HTR-8/SVneo (cell line): Measurements from ENCODE around the gene EFNA5.

ENCODE experiments used
- DNase-seq: peaks from one replicate; pipeline ENCODE4 v3.0.0; 2011; ENCODE audit warnings: low spot score, mixed read lengths; ENCODE audit not compliant: insufficient read length
- FAIRE-seq: peaks from 2 replicates; lab custom pipeline; 2011; peaks lifted over from hg19 to GRCh38; lab: Jason Lieb, UNC

Gene EFNA5

DNA sequence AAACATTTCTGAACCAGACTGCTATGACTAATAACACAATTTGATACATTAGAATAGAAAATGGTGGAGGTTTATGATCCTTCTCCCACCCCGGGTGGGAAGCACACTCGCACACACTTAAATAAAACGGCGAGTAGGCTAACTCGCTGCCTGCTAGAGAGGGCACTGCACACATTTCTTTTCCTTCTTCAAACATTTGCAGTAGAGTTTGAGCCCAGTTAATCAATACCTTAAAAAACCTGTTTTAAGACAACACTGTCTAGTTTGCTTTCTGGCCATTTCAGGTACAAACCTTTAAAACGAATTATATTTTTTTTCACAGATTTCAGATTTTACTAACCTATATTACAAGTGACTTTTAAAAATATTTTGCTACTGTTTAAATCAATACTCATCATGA lies 63.5 kb downstream of the EFNA5 start:
- FAIRE-seq (no peak), DNase-seq (no peak)

DNA sequence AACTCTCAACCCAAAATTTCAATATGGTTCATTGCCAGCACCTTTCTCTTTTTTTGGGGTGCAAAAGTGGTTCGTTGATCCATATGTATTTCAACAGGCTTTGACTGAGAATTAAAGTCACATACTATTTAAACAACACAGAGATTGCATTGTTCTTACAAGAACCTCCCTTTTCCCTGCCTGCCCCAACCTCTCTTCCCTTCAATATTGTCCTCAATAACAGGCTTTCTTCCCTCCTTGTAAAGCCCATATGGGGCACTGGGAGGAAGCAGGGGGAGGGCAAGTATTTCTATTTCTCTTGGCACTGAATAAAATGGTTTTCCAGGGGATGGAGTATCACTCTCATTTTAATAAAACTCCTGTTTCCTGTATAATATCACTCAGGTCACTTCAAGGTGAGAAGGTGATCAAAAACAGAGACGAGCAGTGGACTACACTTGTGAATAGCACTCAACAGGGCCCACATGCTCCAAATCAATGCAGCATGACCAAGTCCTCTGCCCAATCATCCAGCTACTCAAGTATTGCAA lies 65.1 kb downstream of the EFNA5 start:
- FAIRE-seq (no peak), DNase-seq (no peak)

DNA sequence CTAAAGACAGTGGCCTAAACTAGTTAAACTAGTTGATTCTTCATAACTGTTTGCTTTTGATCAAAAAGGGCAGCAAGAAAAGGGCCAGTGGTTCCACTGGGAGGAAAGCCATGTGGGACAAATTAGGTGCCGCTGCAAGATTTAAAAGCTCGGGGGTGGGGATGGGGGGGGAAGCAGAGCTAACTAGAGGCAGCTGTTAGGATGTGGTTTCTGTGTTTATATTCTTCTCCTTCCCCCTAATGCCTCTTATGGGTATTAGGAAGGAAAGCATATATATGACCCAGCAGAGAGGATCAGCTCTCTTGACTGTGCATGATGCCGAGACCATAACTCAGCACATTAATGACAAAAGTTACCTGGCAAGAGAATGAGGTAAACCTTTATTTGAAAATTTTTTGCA lies 65.7 kb downstream of the EFNA5 start:
- FAIRE-seq, result no peak
- DNase-seq, result no peak

DNA sequence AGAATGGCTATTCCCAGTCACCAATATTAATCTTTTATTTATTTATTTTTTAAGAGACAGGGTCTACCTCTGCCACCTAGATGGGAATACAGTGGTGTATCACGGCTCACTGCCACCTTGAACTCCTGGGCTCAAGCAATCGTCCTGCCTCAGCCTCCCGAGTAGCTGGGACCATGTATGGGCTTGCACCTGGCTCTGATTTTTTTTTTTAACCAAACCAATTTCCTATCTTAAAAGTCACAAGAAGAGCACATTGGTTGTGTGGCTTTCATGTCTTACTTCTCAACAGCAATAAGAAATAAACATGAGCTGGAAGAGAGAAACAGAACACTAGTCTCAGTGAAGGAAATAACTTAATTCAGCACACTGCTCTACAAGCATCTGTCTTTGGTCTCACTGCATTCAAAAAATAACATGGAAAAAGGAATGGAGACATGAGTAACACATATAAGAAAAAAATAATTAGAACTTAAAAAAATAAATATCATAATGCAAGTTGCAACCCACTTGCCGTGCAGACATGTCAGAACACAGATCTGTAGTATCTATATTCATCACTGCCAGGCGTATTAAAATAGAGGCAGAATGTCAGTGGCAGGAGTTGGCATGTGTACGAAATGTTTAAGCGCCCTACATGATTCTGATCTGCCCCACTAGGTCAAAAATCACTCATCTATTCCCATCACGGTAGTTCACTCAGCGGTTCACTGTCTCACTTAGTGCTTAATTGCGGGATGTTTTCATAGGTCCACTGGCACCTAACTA lies 66.4 kb downstream of the EFNA5 start:
- DNase-seq (no peak), FAIRE-seq (no peak)

DNA sequence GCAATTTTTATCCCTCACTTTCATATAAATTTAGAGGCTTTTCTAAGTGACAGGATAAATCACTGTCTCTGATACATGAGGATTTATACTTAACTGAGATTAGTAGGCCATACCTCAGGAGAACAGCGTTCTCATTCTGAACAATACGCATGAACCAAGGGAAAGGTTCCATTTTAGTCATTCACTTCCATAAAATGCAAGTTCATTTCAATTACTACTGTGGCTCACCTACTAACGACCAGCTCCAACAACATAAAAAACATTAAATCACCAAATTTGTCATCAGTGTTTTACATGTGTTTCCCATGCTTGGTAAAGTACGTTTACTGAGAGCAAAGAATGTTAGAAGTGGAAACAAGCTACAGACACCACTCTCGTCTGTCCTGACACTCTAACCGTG lies 67.4 kb downstream of the EFNA5 start:
- no peak for DNase-seq
- no peak for FAIRE-seq

DNA sequence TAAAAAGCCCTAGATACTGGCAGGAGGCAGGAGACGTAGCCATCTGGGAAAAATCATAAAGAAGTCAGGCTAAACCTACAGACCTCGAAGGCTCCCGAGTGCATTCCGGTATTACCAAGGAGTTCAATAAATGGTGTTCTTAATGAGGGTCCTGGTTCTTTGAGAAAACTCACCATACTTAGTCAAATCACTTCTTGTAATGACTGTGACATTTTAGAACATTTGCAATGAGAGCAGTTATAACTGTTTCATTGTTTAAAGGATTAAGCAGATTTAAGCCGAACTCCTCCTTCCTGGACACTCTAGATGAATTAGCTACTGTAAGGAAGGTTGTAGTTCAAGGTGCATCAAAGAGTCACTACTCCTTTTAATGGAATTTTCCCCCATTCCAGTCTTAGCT lies 67.8 kb downstream of the EFNA5 start:
- DNase-seq, result no peak
- no peak for FAIRE-seq

DNA sequence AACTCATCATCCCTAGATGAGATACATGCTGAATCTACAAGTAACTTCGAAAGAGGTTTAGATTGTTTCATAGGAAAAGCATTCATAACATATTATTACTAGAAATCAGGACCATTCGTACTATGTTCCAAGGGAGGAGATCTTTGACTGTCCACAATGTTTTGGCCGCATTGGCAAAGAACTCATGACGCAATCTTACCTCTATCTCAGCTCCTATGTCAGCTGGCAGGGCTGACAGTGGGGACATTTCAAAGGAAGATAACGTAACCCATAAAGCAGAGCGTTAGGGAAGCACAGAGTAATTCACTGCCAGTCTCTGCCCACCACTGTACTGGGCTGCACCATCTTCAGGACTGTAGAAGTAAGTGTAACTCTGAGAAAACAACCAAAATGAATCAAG lies 69.7 kb downstream of the EFNA5 start:
- FAIRE-seq, result no peak
- DNase-seq, result no peak

DNA sequence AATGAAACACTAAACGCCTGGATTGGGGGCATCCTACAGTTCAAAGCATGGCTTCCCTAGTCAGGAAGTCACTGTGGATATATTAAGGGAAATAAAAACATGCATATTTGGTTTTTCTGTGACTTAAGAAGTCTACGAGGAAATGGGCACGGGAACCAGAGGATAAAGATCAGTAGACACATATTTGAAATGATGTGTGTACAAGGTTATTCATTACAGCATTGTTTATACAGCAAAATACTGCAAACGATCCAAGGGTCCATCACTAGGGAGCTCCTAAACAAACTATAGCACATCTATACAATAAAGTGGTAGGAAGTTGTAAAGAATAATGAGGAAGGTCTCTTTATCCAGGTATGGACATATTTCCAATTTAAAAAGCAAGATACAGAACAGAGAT lies 71.8 kb downstream of the EFNA5 start:
- no peak for FAIRE-seq
- DNase-seq, result no peak

DNA sequence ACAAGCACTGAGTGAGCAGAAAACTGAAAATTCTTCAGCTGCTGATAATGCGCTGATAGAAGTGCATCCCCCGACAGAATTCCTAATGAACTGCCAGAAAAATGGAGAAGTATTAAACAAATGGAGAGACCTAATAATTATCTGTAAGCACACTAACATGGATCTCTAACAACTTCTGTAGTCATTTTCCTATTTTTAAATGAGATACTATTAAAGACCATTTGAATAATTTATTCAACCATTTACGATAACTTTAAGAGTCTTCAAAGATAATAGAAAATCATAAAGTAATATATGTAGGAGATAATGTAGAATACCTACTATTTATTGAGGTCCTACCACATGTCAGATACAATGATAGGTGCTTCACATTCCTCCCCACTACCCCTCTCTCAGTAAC lies 72.9 kb downstream of the EFNA5 start:
- FAIRE-seq, result no peak
- DNase-seq, result no peak

DNA sequence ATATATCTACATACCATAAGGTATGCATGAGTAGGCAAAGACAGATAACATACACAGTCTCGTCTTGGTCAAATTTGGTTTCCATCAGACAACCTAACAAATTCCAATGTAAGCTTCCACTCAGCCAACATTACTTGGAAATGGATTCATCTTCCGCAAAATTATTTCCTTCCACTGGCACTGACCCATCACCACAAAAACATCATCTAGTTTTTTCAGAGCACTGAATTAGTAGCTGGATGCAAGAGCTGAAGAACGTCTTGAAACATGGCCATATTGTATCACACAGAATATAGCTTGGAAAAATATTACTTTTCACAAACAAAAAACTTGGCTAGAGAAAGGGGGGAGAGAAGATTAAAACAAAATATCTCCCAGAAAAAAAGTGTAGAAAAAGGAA lies 73.5 kb downstream of the EFNA5 start:
- FAIRE-seq (no peak), DNase-seq (no peak)

DNA sequence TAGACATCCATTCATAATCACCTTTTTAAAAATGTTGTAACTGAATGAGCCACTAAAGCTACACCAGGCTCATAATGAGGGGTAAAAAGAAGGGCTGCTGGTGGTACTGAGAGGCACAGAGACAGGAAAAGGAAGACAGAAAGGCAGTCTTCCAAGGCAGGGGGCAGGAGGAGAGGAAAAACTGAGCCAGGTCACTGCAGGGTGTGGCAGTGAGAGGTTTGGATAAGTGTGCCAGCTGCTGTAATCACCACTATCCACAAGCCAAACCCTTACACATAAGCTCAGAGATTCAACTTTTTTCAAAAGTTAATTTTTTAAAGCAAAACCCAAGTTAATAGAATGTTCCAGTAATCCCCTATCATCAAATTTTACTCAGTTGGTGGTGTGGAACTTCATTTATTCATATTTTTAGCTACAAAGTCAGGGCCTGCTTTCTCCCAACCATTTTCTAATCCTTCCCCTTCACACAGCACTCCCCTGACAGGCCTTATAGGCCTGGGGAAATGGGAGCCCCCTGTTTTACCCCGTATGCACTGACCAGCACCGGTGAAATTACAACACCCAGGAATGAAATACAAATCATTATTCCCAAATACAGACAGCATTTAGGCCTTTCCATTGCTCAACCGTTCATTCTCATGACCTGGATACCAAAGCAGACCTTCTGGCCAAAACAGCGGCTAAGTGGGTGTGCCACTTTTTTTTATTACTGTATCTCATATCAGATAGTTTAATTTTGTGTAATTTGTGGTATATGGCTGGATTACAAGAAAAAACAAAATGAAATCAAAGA lies 76.3 kb downstream of the EFNA5 start:
- no peak for FAIRE-seq

DNA sequence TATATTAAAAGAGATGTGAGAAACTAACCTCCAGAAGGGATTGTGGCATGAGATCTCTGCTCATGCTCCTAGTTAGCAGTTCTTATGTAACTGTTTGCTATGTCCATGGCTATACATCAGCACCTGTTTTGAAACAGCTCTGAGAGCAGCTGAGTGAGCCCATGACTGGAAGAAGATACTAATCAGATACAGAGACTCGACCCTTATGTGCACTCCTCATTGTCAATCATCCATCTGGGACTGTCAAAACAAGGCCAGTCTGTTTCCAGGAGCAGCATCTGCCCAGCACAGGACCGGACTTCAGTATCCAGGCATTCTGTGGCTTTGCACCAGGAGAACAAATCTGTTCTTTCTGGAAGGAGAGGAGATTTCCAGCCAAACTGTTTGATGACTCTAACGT lies 77.7 kb downstream of the EFNA5 start:
- DNase-seq (no peak), FAIRE-seq (peak; percentile 40)

More for the DNA sequence above, 76.3 kb downstream of the EFNA5 start:
- DNase-seq, result no peak

DNA sequence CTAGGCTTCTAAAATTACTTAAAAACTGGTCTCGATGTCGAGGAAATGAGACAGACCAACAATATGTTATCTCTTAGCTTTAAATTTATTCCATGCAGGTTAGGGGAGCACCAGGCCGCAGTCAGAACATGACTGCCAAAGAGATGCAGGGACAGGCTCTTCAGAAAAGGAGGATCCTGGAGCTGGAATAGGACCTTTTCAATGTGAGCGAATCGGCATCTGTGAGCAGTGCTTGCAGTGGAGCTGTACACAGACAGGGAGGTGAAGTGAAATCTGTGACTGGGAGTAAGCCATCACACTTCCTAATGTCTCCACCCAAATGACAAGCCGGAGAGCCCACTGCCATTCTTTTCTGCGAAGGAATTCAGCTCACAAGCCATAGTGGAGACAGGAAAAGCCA lies 78.2 kb downstream of the EFNA5 start:
- FAIRE-seq, result no peak
- DNase-seq, result no peak

DNA sequence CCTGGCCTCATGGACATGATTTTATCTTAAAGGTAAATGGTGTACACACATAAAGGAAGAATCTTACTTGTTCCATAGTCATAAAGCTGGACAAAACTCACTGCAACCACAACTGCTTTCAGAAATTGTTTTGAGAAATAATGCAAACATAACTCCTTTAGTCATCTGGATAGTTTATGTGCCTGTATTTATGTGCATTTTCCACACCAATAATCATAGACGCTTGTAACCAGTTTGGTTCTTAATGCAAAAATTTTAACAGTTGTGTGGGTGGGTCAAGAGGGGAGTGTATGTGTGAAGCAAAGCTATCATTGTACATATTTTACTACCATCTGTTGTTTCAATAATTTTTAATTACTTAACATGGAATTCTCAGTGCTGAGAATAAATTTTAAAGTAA lies 80.1 kb downstream of the EFNA5 start:
- FAIRE-seq (no peak), DNase-seq (no peak)

DNA sequence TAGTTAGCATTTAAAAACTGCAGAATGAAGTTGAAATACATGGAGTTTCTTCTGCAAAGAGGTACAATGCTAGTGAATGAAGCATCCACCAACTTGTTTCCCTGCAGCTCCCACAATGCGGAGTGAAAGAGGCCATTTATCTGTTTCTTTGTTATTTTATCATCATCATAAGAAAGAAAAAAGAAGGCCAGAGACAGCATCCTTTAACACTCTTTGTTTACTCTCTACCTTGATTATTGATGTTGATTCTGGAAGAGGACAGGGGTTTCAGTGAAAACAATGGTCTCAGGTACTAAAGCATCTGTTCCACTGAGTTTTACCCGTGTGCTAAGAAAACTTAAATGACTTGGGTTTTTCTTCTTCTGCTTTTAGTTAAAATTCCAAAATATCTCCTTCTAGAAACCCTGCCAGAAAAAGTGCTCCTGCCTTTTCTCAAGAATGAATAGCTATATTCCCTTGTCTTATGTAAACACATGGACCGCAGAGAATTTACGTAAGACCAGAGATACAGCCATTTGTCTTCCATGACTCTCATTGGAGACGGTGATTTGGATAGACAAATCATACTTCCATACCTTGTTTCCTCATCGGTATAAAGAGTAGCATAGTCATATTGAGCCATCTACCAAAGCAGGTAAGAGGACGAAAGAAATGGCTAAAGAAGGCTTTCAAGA lies 81.1 kb downstream of the EFNA5 start:
- DNase-seq, result no peak
- FAIRE-seq, result no peak

DNA sequence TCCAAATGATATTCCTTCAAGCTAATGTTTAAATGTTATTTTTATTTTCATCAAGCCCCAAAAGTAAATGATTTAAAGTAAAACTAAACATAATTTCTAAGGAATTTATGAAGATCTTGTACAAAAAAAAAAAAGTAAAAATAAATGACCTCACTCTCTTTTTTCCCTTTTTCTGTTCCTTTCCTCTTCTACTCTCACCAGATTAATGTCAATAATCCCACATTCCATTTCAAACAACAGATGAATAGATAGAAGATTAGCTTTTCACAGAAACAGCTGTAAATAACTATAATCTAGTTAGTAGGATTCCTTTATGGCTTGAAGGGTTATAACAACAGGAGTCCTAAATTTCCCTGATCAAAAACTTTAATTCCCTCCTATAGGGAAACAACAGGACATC lies 88.1 kb downstream of the EFNA5 start:
- DNase-seq (no peak), FAIRE-seq (no peak)

DNA sequence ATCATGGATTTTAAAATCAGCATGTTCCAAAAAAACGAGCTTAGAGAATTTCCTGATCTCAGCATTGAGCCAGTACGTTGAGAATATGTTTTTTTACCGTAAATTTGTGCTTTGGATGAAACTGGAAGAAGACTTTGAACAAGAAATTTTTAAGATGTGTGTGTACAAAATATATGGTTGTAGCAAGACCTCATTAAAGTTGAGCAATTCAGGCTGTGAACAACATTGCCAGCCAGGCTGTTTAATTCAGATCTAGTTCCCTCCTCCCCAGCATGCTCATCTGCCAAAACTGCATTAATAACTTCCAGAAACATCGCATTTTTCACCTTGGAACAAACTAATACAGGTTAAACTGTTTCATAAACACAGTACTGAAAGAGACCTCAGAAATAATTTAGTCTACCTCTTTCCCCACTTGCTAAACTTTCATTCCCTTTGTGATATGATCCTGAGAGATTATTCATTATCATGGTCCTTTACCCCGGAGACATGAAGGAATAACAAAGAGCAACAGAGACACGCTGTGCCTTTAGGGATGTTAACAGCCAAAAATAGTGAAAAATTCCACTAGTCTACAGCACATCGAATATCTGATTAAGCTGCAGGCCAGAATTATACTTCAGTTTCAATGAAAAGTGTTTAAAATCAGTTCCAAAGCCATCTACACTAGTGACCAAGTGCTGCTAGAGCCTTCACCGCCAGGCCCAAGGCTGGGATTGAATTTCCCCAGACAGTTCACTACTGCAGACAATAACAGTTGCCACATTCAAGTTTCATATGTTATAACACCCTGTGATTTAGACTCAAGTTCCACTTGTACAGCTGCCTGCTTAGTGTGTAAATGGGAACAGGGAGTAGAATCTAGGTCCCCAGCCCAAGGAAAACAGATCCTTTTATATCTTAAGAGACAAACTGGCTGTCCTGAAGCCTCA lies 89.6 kb downstream of the EFNA5 start:
- no peak for FAIRE-seq
- no peak for DNase-seq

DNA sequence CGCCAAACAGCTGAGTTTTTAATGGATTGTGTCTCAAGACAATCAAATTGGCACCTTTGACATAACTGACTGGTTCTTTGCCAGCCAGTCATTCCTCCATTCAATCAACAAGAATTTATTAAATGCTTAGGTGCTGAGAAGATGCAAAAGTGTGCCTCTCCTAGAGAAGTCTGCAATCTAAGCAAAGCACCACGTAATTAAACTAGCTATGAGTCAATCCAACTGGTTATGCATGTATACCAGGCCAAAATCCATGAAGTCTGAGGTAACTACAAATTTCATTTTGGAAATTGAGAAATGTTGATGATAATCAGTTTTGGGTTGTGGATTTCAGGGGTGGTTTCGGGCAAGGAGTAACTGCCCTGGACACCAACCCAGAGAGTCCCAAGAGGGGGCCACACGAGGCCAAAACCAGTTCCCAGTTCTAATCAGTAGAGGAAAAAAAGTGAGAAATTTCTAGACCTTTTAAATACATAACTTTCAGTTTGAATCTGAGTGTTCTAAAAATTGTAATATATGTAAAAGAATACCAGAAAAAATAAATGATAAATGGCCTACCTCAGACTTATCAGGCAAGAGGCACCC lies 92.6 kb downstream of the EFNA5 start:
- no peak for DNase-seq
- FAIRE-seq, result no peak

DNA sequence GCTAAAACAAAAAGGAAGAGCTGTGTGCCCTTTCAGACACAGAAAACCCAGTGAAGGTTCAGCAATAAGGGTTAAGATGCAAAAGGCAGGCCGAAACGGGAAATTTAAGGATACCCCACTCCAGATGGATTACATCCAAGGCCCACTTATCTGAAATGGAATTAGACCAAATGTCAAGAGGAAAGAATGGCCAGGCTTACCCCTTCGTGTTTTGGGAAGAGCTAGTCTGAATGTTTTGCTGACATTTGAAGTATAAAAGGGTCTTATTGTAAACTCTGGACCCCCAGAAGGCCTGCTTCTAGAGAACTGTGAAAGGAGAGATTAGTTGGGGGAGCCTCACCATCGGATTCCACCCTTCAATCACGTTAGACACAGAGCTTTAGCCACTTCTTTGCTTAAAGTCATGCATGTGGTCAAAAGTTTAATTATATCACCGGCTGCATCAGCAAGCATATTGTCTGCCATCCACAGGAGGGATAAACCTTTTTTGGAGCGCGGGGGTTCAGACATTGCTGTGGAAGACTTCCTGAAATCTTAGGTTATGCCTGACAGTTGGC lies 93.3 kb downstream of the EFNA5 start:
- FAIRE-seq (no peak), DNase-seq (no peak)
